Inflammatory macrophage treated with lipopolysaccharide for 1 hour (primary cell): ENCODE measurements around the gene MAGI1.
"Not testable (repeated sequence)": the region's sequence is repeated elsewhere in the genome, so short reads cannot be mapped to it uniquely, and the experiment has no call there.

Experiments
- DNase-seq, 2 donors: peaks; one replicate each; pipeline ENCODE4 v3.0.0-alpha.2; 2020 to 2022

Gene MAGI1

DNA sequence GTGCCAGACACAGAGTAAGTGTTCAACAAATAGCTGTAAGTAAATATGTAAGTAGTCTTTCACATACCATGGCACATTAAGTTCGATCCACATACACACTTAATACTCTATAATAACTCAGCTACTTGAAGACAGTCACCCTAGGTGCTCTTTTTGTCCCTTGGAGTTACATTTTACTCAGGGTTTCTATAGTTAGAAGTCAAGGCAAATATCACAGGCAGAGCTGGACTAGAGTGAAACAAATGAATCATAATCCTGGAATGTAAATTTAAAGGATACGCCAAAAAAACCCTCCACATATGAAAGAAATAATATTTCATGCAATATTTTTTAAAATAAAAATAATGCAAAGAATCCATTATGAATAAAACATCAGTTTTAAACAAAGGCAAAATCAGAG, 461.8 kb downstream of the MAGI1 start:
- DNase-seq = no peak

GRCh38 chr3:65576228-65576627, 462.5 kb downstream of the MAGI1 start:
- no peak for DNase-seq

DNA sequence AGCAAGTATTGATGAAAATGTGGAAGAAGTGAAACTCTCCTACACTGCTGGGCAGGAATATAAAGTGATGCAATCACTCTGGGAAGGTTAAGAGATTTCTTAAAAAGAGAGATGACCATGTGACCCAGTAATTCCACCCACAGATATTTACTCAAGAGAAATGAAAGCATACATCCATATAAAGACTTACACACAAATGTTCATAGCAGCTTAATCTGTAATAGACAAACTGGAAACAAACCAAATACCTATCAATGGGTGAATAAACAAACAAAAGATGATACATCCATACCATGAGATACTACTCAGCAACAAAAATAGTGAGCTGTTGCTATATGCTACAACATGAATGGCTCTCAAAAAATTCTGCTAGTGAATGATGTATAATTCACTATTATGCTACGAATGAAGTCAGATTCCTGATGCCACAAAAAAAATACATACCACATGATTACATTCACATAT, 463.3 kb downstream of the MAGI1 start:
- DNase-seq = no peak

DNA sequence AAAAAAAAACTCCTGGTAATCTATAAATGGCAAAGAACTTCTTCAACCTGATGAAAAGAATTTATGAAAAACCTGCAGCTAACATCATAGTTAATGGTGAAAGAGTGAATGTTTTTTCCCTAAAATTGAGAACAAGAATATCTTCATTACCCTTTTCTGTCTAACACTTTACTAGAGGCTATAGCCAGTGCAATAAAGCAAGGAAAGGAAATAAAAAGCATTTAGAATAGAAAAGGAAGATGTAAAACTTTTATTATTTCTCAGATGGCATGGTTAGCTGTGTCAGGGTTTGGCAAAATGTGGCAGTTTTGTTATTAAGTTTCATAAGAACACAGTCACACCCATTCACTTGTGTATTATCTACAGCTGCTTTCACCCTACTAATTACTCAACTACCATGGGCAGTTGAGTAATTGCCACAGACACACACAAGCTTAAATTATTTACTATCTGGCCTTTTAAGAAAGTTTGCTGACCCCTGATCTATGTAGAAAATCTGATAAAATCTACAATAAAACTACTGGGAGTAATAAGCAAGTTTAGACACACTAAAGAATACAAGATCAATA, 465.1 kb downstream of the MAGI1 start:
- DNase-seq = no peak

- DNase-seq = no peak
These were observed 466.4 kb downstream of the MAGI1 start for GRCh38 chr3:65572175-65572777.

DNA sequence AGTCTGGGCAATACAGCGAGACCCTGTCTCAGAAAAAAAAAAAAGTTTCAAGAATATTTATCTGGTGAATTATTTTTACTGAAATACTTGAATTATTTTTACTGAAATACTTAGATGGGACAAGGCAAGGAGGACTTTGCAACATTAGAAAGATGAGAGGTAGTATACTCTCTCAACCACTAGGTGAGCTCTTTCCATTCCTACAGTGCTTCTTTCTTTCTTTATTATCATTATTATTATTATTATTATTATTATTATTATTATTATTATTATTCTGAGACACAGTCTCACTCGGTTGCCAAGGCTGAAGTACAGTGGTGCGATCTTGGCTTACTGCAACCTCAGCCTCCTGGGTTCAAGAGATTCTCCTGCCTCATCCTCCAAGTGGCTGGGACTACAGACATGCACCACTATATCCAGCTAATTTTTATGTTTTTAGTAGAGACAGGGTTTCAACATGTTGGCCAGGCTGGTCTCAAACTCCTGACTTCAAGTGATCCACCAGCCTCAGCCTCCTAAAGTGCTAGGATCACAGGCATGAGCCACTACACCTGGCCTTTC, 468.8 kb downstream of the MAGI1 start:
- no peak for DNase-seq

DNA sequence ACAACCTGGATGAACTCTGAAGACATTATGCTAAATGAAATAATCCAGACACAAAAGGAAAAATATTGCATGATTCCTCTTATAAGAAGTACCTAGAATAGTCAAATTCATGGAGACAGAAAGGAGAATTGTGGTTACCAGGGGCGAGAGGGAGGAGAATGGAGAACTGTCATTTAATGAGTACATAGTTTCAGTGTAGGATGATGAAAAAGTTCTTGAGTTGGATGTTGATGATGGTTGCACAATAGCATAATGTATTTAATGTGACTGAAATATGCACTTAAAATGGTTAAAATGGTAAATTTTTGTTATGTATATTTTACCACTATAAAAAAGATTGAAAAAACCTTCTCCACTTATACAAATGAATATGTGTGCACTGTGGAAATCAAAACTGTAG, 469.6 kb downstream of the MAGI1 start:
- DNase-seq = no peak

- DNase-seq = no peak
These were observed 470.2 kb downstream of the MAGI1 start for GRCh38 chr3:65568497-65568896.

- DNase-seq = not testable (repeated sequence)
These were observed 473.0 kb downstream of the MAGI1 start for GRCh38 chr3:65565744-65566143.

DNA sequence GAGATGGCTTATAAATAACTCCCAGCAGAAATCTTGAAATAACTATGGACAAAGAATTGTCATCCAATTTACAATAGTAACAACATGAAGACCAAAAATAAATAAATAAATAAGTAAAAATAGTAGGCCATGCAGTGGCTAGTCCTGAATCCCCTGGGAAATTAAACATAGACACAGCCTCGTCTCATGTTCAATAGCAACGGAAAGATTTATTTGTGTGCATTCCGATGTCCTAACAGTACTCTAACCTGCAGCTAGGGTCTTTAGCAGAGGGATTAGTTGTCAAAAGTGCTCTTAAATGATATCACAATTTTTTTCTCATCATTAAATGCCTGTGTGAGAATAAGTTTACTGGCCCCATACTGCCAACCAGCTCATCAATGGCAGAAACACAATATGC, 474.2 kb downstream of the MAGI1 start:
- DNase-seq = no peak

GRCh38 chr3:65563861-65564260, 474.9 kb downstream of the MAGI1 start:
- no peak for DNase-seq

DNA sequence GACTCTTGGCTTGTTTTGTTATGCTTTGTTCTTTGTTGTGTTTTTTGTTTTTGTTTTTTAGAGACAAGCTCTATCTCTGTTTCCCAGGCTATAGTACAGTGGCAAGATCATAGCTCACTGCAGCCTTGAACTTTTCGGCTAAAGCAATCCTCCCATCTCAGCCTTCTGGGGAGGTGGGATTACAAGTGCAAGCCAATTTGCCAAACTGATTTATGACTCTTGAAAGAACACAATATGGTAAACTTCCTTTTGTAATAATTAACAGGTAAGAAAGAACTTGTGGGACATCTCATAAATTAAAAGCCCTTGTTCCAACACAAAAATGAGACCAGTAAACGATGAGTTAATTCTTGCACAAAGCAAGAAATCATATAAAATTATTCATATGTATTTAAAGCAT, 476.3 kb downstream of the MAGI1 start:
- no peak for DNase-seq

- DNase-seq = no peak
These were observed 477.1 kb downstream of the MAGI1 start for GRCh38 chr3:65561617-65562016.

DNA sequence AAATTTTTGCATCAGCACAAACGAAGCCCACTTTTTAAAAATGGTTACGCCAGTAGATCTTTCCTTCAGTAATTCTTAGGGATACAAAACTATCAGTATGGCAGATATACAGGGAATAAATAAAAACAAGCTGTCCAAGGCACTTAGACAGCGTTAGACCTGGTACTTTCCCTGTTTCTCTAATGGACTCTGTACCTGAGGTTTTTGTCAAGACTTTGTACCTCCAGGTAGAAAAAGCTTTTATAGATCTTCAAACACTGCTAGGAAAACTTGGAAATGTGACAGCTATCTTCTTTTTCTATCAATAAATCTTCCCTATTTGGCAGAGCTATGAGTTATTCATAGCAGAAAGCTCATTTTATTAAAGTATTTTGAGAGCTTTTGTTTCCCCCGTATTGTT, 477.8 kb downstream of the MAGI1 start:
- no peak for DNase-seq

DNA sequence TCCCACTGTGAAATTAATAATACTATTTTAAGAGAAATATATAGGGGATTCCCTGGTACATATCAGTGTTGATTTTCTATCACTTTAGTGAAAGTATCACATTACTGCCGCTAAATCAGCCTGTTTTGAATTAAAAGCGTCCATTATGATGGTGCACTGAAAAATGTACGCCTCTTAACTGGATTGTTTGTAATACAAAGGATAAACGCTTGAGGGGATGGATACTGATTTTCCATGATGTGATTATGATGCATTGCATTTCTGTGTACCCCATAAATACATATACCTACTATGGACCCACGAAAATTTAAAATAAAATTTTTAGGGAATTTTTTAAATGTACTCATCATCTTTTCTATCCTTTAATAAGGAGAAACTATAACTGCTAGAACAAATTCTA, 478.6 kb downstream of the MAGI1 start:
- no peak for DNase-seq

DNA sequence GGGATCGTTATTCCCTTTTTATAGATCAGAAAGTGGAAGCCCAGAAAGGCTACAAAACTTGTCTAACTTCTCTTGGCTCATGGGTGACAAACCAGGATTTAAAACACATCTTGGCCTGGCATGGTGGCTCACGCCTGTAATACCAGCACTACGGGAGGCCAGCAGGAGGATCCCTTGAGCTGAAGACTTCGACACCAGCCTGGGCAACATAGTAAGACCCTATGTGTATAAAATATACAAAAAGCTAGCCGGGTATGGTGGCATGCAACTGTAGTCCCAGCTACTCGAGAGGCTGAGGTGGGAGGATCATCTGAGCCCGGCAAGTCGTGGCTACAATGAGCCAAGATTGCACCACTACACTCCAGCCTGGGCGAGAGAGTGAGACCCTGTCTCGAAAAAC, 479.1 kb downstream of the MAGI1 start:
- no peak for DNase-seq

- no peak for DNase-seq
These were observed 479.9 kb downstream of the MAGI1 start for GRCh38 chr3:65558826-65559225.

- DNase-seq = no peak
These were observed 480.7 kb downstream of the MAGI1 start for GRCh38 chr3:65557899-65558564.

DNA sequence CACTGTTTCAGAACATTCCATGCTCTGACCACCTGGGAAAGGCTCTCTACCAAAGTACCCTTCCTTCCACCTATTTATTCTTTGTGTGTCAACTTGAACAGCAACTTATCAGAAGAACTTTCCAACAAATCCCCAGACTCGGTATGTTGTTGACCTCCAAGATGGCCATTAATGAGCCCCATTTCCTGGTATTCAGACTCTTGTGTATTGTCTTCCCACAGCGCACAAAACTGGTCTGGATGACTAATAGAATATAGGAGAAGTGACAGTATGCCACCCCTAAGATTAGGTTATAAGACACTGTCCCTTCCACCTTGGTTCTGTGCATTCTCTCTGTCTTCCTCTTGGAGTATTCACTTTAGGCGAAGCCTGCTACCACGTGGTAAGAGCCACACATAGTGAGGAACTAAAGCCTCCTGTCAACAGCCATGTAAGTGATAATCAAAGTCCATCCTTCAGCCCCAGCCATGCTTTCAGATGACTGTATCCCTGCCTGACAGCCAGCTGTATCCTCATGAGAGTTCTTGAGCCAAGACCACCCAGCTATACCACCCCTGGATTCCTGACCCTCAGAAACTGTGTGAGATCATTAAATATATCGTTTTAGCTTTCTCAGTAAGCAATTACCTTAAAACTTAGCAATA, 481.7 kb downstream of the MAGI1 start:
- DNase-seq = no peak

DNA sequence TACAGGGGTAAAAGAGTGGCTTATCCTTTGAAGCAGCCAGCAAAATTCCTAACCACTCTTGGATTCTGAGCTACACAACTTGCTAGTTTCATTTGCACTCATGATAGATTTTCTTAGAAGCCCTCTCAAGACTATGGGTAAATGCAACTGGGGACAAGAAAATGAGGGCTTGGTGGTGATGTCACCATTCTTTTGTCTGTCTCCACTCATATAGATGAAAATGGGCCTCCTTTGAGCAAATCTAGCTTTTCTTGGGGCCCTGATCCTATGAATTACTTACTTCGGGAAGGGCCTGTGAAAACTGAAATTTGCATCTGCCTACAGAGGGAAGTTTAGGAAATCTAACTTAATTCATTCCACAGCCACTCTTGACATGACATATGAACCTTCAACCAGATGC, 486.3 kb downstream of the MAGI1 start:
- DNase-seq = no peak

- no peak for DNase-seq
These were observed 486.8 kb downstream of the MAGI1 start for GRCh38 chr3:65551945-65552344.

DNA sequence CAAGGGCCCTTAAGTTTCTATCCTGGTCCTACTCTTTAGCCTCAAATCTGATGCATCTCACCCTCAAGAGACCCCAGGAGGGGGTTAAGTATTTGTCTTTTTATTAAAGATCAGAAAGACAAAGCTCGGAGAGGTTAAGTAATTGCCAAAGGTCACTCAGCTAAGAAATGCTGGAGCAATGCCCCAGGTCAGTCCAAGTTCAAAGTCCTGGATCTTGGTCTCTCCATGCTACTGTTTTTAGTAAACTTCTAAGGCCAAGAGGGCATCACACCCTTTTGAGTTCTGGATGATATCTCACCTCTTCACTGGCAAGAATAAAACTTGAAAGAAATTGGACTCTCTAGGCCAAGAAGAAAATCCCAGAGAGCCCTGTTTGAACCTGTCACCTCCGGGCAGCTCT, 488.6 kb downstream of the MAGI1 start:
- no peak for DNase-seq

- no peak for DNase-seq
These were observed 489.1 kb downstream of the MAGI1 start for GRCh38 chr3:65549626-65549959.
